HFFc6 (cell line): ENCODE results near the gene SULT1A2. TPM values are rescaled to one million over a fixed set of nuclear protein-coding genes. Genes with fewer than 3 reads are reported as not detected.
A peak's percentile ranks its signal among the peaks of the same experiment; 100 is the strongest.

Source experiments
- DNase-seq: peaks from one replicate; pipeline ENCODE4 v3.0.0-alpha.2; 2018
- H3K27ac Mint-ChIP-seq: 2 replicates; pipeline ENCODE4 v1.8.0; 2020; ENCODE audit warnings: mild to moderate bottlenecking, mixed read lengths
- H3K27me3 Mint-ChIP-seq: 2 replicates; pipeline ENCODE4 v1.8.0; 2021; ENCODE audit warnings: mild to moderate bottlenecking, moderate library complexity, mixed read lengths; ENCODE audit not compliant: insufficient read depth
- H3K36me3 Mint-ChIP-seq: 2 replicates; pipeline ENCODE4 v1.8.0; 2021; ENCODE audit warnings: low read depth, mixed read lengths
- H3K4me1 Mint-ChIP-seq: 2 replicates; pipeline ENCODE4 v1.8.0; 2020; ENCODE audit warnings: low read depth, mixed read lengths
- H3K4me3 Mint-ChIP-seq: 2 replicates; pipeline ENCODE4 v1.8.0; 2020; ENCODE audit warnings: mild to moderate bottlenecking, moderate library complexity, mixed read lengths
- H3K9me3 Mint-ChIP-seq: 2 replicates; pipeline ENCODE4 v1.8.0; 2020; ENCODE audit warnings: mild to moderate bottlenecking, mixed read lengths
- CTCF ChIP-seq: fragments of 200-600 bp; sonication (generic); IDR thresholded peaks from 2 replicates; pipeline ENCODE4 v1.5.0; 2021; ENCODE audit warnings: antibody characterized with exemption, mild to moderate bottlenecking
- total RNA-seq, 6 experiments: library from RNA; stranded (reverse); fragmentation: NEBNext Ultra II Directional; extraction: Animal tissue kit (Norgen Biotek cat#: 25700); gene quantifications; 2 replicates in 1 of 6; 3 replicates in 5 of 6; pipeline ENCODE4 v1.2.3, GENCODE V29; 2021

The SULT1A2 gene
- total RNA-seq, 6 experiments from 2014 or later = not detected

- H3K9me3 Mint-ChIP-seq = no peaks in the 10 kb centered on the region
Measured at GRCh38 chr16:28555561-28555960, 41.3 kb downstream of the SULT1A2 start.

GRCh38 chr16:28554634-28555423 lies 42.0 kb downstream of the SULT1A2 start:
- no peak for TF ChIP-seq CTCF
- peaks cover 3% of the 10 kb centered on the region; the same call in 1 of the 2 replicates for H3K27me3 Mint-ChIP-seq
- H3K9me3 Mint-ChIP-seq = no peaks in the 10 kb centered on the region
- peak overlapping the region; percentile 97 for H3K4me3 Mint-ChIP-seq
- peaks cover 8% of the 10 kb centered on the region; the same call in 1 of the 2 replicates for H3K36me3 Mint-ChIP-seq
- DNase-seq = no peak
- peaks cover 8% of the 10 kb centered on the region for H3K4me1 Mint-ChIP-seq
- H3K27ac Mint-ChIP-seq = peak overlapping the region; percentile 86

More at GRCh38 chr16:28555561-28555960, 41.3 kb downstream of the SULT1A2 start:
- no peak for TF ChIP-seq CTCF
- Mint-ChIP-seq H3K36me3 (peaks cover 8% of the 10 kb centered on the region; the same call in 1 of the 2 replicates), H3K27ac (no peak overlapping the region), H3K27me3 (peaks cover 3% of the 10 kb centered on the region; the same call in 1 of the 2 replicates), H3K4me3 (no peak overlapping the region), H3K4me1 (peaks cover 8% of the 10 kb centered on the region)
- no peak for DNase-seq

- H3K27me3 Mint-ChIP-seq = peaks cover 3% of the 10 kb centered on the region; the same call in 1 of the 2 replicates
- TF ChIP-seq CTCF = peak; percentile 58
- no peaks in the 10 kb centered on the region for H3K9me3 Mint-ChIP-seq
- peaks cover 14% of the 10 kb centered on the region for H3K4me1 Mint-ChIP-seq
- peak within 1 kb of the TSS; percentile 96 for H3K27ac Mint-ChIP-seq
- H3K4me3 Mint-ChIP-seq = peak within 1 kb of the TSS; percentile 97
- DNase-seq = peak; percentile 83
- H3K36me3 Mint-ChIP-seq = peaks cover 8% of the 10 kb centered on the region; the same call in 1 of the 2 replicates
Measured at GRCh38 chr16:28553776-28554633, 42.8 kb downstream of the SULT1A2 start, which contains the start of gene SGF29. Gene SGF29 (plus strand): TSS chr16:28553920. CDS start chr16:28581070, 27,150 bp downstream.

GRCh38 chr16:28549301-28549899 lies 47.5 kb downstream of the SULT1A2 start:
- peaks cover 4% of the 10 kb centered on the region for H3K27me3 Mint-ChIP-seq
- peak; percentile 73 for TF ChIP-seq CTCF
- DNase-seq = peak; percentile 39
- no peaks in the 10 kb centered on the region for H3K36me3 Mint-ChIP-seq
- no peaks in the 10 kb centered on the region for H3K9me3 Mint-ChIP-seq
- peaks cover 6% of the 10 kb centered on the region for H3K4me1 Mint-ChIP-seq
- H3K27ac Mint-ChIP-seq = no peak overlapping the region
- no peak overlapping the region for H3K4me3 Mint-ChIP-seq

GRCh38 chr16:28548306-28548802 lies 48.5 kb downstream of the SULT1A2 start:
- H3K4me3 Mint-ChIP-seq = no peak overlapping the region
- no peak overlapping the region for H3K27ac Mint-ChIP-seq
- no peaks in the 10 kb centered on the region for H3K36me3 Mint-ChIP-seq
- no peak for DNase-seq
- H3K27me3 Mint-ChIP-seq = peaks cover 4% of the 10 kb centered on the region
- TF ChIP-seq CTCF = no peak
- H3K9me3 Mint-ChIP-seq = no peaks in the 10 kb centered on the region
- H3K4me1 Mint-ChIP-seq = peaks cover 5% of the 10 kb centered on the region
